ENCODE data around the gene MIA3. TPM values are rescaled to one million over a fixed set of nuclear protein-coding genes. Genes with fewer than 3 reads are reported as not detected.

The MIA3 gene
- total and polyA plus RNA-seq, 9 of the 15 experiments (the other 6 are each of a cell fraction or from before 2014, with no cell fraction given), result 21.6 to 89.4 (median 40.8) TPM

GRCh38 chr1:222680080-222680479, 62.2 kb downstream of the MIA3 start:
- no peaks in the 10 kb centered on the region for H3K27me3 ChIP-seq (ENCODE audit: control insufficient read depth in 2 of 2, insufficient read depth in 2 of 2, low read length in 2 of 2)
- H3K4me1 ChIP-seq (replicated peaks in 1 of 2; ENCODE audit: control insufficient read depth in 2 of 2, insufficient read depth in 2 of 2, low read length in 2 of 2), result no peaks in the 10 kb centered on the region
- no peak overlapping the region for H3K4me3 ChIP-seq
- no peaks in the 10 kb centered on the region for H4K20me1 ChIP-seq (replicated peaks; ENCODE audit: control insufficient read depth, insufficient read depth, low read length)
- H3K36me3 ChIP-seq (ENCODE audit: control insufficient read depth, insufficient read depth, low read length), result peaks cover 16% of the 10 kb centered on the region; the same call in 2 of the 3 replicates
- no peak overlapping the region for H3K9ac ChIP-seq (ENCODE audit: insufficient read depth in 1 of 2, low read depth in 2 of 2, low read length in 2 of 2)
- no peak for ATAC-seq
- FAIRE-seq, result no peak
- H3K9me1 ChIP-seq (ENCODE audit: control insufficient read depth, insufficient read depth, low read length), result no peaks in the 10 kb centered on the region
- no peaks in the 10 kb centered on the region for H3K9me3 ChIP-seq (replicated peaks; ENCODE audit: control insufficient read depth, insufficient read depth, low read depth, low read length)
- POLR2A ChIA-PET, result interaction anchor here (0.6 to 1.0 kb wide), 2 partner anchors 14 to 101 kb away, joined by 3 read pairs; no protein-coding TSS in a partner anchor
- WGBS (ENCODE audit: insufficient coverage, low coverage, missing lambda C conversion rate), result 73% methylated on average over 1 of the region's 1 CpG
- intact Hi-C loops (cut with micrococcal nuclease) (no loop called here), in situ Hi-C loops (cut with MboI) (no loop called here)
- no peak for DNase-seq (ENCODE audit: extremely low read depth in 1 of 4, low spot score in 3 of 4)
- CTCF ChIA-PET (ENCODE audit: low intra/inter-chr PET ratio), result no interaction called here
- TF ChIP-seq OTX1 (CRISPR knock-in tag; IDR thresholded peaks at IDR 0.05) (no peak), SMARCA5 (IDR thresholded peaks at IDR 0.05) (no peak), ZNF395 (CRISPR knock-in tag; IDR thresholded peaks at IDR 0.05) (no peak), NFIX (CRISPR knock-in tag; IDR thresholded peaks at IDR 0.05; ENCODE audit: low read depth) (no peak), ZNF146 (CRISPR knock-in tag; IDR thresholded peaks at IDR 0.05; ENCODE audit: unreplicated experiment) (no peak), RCOR1 (IDR thresholded peaks at IDR 0.05; ENCODE audit: borderline replicate concordance in 1 of 2, low read depth in 2 of 2, low read length in 2 of 2) (no peak), TCF7L2 (IDR thresholded peaks at IDR 0.05; ENCODE audit: low read depth, low read length) (no peak), KDM4B (IDR thresholded peaks at IDR 0.05; ENCODE audit: borderline replicate concordance in 2 of 2, low read depth in 1 of 2) (no peak), RBM25 (IDR thresholded peaks at IDR 0.05; ENCODE audit: low read depth, low read length, severe bottlenecking) (no peak), HINFP (tag; conservative IDR thresholded peaks at IDR 0.05; ENCODE audit: low read depth) (no peak), MYC (IDR thresholded peaks at IDR 0.05; ENCODE audit: low read depth, low read length) (no peak), MYC (CRISPR knock-in tag; IDR thresholded peaks at IDR 0.05; ENCODE audit: borderline replicate concordance, low read depth) (no peak)
- H2AFZ ChIP-seq (ENCODE audit: low read depth, low read length), result no peak overlapping the region
- BruUV-seq (replicated peaks), result no TSS peak
- no peak overlapping the region for H3K27ac ChIP-seq (ENCODE audit: extremely low read depth, low read depth, low read length)
- no peaks in the 10 kb centered on the region for H3K79me2 ChIP-seq (ENCODE audit: control insufficient read depth, insufficient read depth, low read length)
- no peak overlapping the region for H3K4me2 ChIP-seq (ENCODE audit: insufficient read depth, low read length)
